Common myeloid progenitor, CD34-positive (primary cell): ENCODE data around the gene GUCA1A.

ENCODE experiments used
- CTCF ChIA-PET: fragments of 350-600 bp; sonication (Branson Sonifier 250); formaldehyde crosslinking; loops from one replicate; lab custom pipeline; 2021; ENCODE audit warnings: antibody characterized with exemption; lab: Charles Lee
- POLR2A ChIA-PET: fragments of 350-600 bp; sonication (Branson Sonifier 250); formaldehyde crosslinking; loops from one replicate; lab custom pipeline; 2021; ENCODE audit warnings: antibody characterized with exemption; lab: Charles Lee
- DNase-seq, 3 donors: peaks; one replicate each; pipeline versions ENCODE4 v3.0.0 to v3.0.0-alpha.2; 2013
- H3K27ac ChIP-seq, 2 experiments: 1 replicate in 1 of 2; 2 replicates in 1 of 2; pipeline ENCODE4 v1.7.0; 2013; ENCODE audit warnings: inconsistent platforms in 2 of 2, low read length in 2 of 2, mild to moderate bottlenecking in 2 of 2, low read depth in 1 of 2, moderate library complexity in 1 of 2; ENCODE audit not compliant: severe bottlenecking in 2 of 2, insufficient read depth in 1 of 2, poor library complexity in 1 of 2
- H3K27me3 ChIP-seq, 5 experiments: replicated peaks in 2 of 5; 1 replicate in 3 of 5; 2 replicates in 2 of 5; pipeline versions ENCODE4 v1.6.1 to v1.7.0; 2013; ENCODE audit warnings: low read length in 4 of 5, mild to moderate bottlenecking in 2 of 5, moderate library complexity in 2 of 5, inconsistent platforms in 1 of 5; ENCODE audit not compliant: insufficient read depth in 5 of 5, control insufficient read depth in 4 of 5
- H3K36me3 ChIP-seq, 4 experiments: 1 replicate in 2 of 4; 2 replicates in 2 of 4; pipeline versions ENCODE4 v1.6.1 to v1.7.0; 2013; ENCODE audit warnings: low read length in 3 of 4, control low read depth in 1 of 4, mild to moderate bottlenecking in 1 of 4; ENCODE audit not compliant: control insufficient read depth in 4 of 4, insufficient read depth in 4 of 4
- H3K4me1 ChIP-seq, 4 experiments: 1 replicate in 3 of 4; 2 replicates in 1 of 4; pipeline versions ENCODE4 v1.6.1 to v1.7.1; 2013; ENCODE audit warnings: low read length in 3 of 4, mild to moderate bottlenecking in 3 of 4, control low read depth in 1 of 4, inconsistent platforms in 1 of 4, moderate library complexity in 1 of 4; ENCODE audit not compliant: control insufficient read depth in 4 of 4, insufficient read depth in 4 of 4; ENCODE audit errors: control extremely low read depth in 1 of 4
- H3K4me3 ChIP-seq, 7 experiments: 1 replicate in 4 of 7; 2 replicates in 3 of 7; pipeline versions ENCODE4 v1.5.1 to v1.7.0; 2013; ENCODE audit warnings: mild to moderate bottlenecking in 7 of 7, low read length in 6 of 7, moderate library complexity in 6 of 7, inconsistent platforms in 2 of 7, low read depth in 2 of 7, control low read depth in 1 of 7; ENCODE audit not compliant: insufficient read depth in 4 of 7, control insufficient read depth in 1 of 7; ENCODE audit errors: extremely low read depth in 1 of 7
- H3K9me3 ChIP-seq, 5 experiments: 1 replicate in 4 of 5; 2 replicates in 1 of 5; pipeline versions ENCODE4 v1.6.1 to v1.7.1; 2013; ENCODE audit warnings: low read length in 4 of 5, mild to moderate bottlenecking in 2 of 5, inconsistent platforms in 1 of 5, low read depth in 1 of 5, moderate library complexity in 1 of 5; ENCODE audit not compliant: control insufficient read depth in 4 of 5, insufficient read depth in 2 of 5; ENCODE audit errors: control extremely low read depth in 1 of 5
- WGBS: methylation state at CpG from one replicate; pipeline ENCODE4 v1.1.5; 2013; ENCODE audit not compliant: insufficient coverage; 5-methylcytosine and 5-hydroxymethylcytosine counted together

GUCA1A gene

GRCh38 chr6:42228305-42228704, 55.1 kb downstream of the GUCA1A start:
- WGBS: 96% methylated on average over 14 of the region's 15 CpGs
- Histone ChIP-seq H3K27me3 (no peaks in the 10 kb centered on the region), H3K4me1 (no peaks in the 10 kb centered on the region), H3K9me3 (no peaks in the 10 kb centered on the region), H3K27ac (no peak overlapping the region), H3K4me3 (no peak overlapping the region), H3K36me3 (peaks cover 0 to 27% (median 5%) of the 10 kb centered on the region in 4 experiments)
- no peak for DNase-seq
- POLR2A ChIA-PET: no interaction called here
- CTCF ChIA-PET: no interaction called here
